HK-2 (cell line): ENCODE measurements around the gene CYTH2.

Source experiments
- DNase-seq: peaks from one replicate; pipeline ENCODE4 v3.0.0-alpha.2; 2018; ENCODE audit not compliant: unreplicated experiment

Gene CYTH2, protein sequence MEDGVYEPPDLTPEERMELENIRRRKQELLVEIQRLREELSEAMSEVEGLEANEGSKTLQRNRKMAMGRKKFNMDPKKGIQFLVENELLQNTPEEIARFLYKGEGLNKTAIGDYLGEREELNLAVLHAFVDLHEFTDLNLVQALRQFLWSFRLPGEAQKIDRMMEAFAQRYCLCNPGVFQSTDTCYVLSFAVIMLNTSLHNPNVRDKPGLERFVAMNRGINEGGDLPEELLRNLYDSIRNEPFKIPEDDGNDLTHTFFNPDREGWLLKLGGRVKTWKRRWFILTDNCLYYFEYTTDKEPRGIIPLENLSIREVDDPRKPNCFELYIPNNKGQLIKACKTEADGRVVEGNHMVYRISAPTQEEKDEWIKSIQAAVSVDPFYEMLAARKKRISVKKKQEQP

GRCh38 chr19:48469289-48469881 is at the start of gene CYTH2:
Gene CYTH2 (plus strand): TSS chr19:48469369. CDS start chr19:48469508, 139 bp downstream.
- DNase-seq = peak; percentile 88

GRCh38 chr19:48421548-48421947 is 47.6 kb upstream of the CYTH2 start:
- DNase-seq = no peak

- peak; percentile 58 for DNase-seq
These were observed 44.4 kb upstream of the CYTH2 start for GRCh38 chr19:48424694-48425219.

DNA sequence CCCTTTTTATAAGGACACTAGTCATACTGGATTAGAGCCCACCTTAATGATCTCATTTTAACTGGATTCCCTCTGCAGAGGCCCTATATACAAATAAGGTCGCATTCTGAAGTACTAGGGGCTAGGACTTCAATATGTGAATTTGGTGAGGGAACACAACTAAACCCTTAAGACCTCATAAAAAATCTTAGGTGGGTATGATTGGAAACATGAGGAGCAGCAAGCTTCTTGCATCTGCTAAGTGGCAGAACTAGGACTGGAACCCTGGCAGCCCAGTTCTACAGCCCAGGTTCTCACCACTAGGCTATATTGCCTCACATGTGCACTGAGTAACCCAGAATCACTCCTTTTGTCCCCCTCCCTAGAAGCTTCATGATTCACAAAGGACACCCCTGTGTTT is 40.5 kb upstream of the CYTH2 start:
- no peak for DNase-seq

GRCh38 chr19:48433337-48433736 is 35.8 kb upstream of the CYTH2 start:
- DNase-seq = no peak

- DNase-seq = no peak
These were observed 32.6 kb upstream of the CYTH2 start for GRCh38 chr19:48436586-48436985.

- no peak for DNase-seq
These were observed 27.7 kb upstream of the CYTH2 start for GRCh38 chr19:48441360-48442050.

GRCh38 chr19:48442116-48443035 is 26.8 kb upstream of the CYTH2 start:
- no peak for DNase-seq

DNA sequence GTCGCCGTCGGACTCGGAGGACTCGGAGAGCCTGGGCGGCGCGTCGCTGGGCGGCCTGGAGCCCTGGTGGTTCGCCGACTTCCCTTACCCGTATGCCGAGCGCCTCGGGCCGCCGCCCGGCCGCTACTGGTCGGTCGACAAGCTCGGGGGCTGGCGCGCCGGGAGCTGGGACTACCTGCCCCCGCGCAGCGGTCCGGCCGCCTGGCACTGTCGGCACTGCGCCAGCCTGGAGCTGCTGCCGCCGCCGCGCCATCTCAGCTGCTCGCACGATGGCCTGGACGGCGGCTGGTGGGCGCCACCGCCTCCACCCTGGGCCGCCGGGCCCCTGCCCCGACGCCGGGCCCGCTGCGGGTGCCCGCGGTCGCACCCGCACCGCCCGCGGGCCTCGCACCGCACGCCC is 25.9 kb upstream of the CYTH2 start:
- DNase-seq = no peak

DNA sequence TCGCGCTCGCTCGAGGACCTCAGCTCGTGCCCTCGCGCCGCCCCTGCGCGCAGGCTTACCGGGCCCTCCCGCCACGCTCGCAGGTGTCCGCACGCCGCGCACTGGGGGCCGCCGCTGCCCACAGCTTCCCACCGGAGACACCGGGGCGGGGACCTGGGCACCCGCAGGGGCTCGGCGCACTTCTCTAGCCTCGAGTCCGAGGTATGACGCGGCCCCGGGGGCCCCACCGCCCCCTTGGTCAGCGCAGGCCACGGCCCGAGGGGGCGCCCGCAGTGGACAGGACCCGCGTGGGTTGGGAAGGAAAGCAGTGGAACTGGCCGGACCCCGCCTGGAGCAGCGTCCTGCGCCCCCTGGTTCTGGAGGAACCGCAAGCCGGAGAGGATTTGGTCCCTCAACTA is 25.4 kb upstream of the CYTH2 start:
- DNase-seq = no peak

DNA sequence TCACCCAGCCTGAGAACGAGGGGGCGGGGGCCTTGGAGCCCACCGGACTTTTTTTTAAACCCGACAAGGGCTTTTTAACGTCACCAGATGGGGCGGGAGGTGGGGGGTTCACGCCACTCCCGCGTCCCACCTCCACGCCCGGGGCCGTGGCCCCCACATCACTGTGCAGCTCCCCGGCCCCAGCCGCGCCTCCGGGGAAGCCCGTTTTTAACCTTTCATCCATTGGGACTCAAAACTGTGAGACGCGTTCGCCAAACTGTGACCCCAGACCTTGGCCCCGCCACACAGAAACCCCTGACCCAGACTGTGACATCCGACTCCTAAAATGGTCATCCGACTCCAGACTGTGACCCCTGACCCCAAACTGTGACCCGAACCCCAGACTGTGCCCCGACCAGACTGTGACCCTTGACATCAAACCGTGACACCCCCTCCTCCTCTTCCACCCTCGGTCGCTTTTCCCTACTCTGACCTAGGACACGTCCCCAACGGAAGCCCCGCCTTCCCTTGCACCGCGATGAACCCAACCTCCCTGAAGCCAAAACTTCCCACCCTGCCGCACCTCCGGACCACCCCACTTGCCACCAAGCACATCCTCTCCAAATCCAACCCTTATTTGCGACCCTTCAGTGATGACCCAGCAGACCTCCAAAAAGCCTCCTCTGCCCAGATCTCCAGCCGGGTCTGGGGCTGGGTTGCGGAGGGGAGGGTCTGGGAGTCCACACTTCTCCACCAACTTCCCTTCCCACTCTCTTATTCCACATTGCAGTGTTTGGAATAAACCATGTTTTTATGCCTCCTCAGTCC is 24.8 kb upstream of the CYTH2 start:
- no peak for DNase-seq

- DNase-seq = no peak
These were observed 24.3 kb upstream of the CYTH2 start for GRCh38 chr19:48444936-48445200.

GRCh38 chr19:48445256-48445605 is 23.9 kb upstream of the CYTH2 start:
- DNase-seq = no peak

- DNase-seq = peak; percentile 93
These were observed 23.3 kb upstream of the CYTH2 start, which contains the start of gene GRWD1 for GRCh38 chr19:48445606-48446481. Gene GRWD1 (plus strand): TSS chr19:48445983. CDS start chr19:48446006, 23 bp downstream.

DNA sequence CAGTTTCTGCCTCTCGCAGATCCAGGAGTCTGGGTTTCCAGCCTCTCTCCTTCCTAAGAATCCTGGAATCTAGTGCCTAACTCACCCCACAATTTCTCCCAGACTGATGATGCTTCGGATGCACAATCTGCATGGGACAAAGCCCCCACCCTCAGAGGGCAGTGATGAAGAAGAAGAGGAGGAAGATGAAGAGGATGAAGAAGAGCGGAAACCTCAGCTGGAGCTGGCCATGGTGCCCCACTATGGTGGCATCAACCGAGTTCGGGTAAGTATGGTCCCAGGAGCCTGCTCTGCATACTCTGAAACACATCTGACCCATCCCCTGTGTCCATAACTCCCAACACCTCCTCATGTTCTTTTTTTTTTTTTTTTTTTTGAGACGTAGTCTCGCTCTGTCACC is 22.6 kb upstream of the CYTH2 start:
- no peak for DNase-seq

DNA sequence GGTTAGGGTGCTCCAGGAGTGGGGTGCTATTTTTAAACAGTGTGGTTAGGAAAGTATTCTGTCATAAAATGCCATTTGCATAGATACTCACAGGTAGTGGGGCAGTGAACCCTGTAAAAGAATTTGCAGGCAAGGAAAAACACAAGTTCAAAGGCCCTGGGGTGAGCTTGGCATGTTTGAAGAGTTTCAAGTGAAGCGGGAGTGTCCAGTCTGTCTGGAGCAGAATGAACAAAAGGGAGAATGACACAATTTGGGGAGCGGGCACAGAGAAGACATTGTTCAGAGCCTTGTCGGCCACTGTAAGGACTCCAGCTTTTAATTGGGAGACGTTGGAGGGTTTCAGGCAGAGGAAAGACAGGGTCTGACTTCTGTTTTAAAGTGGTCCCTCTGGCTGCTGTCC is 20.6 kb upstream of the CYTH2 start:
- DNase-seq = no peak

GRCh38 chr19:48450441-48450840 is 18.7 kb upstream of the CYTH2 start:
- DNase-seq = no peak

DNA sequence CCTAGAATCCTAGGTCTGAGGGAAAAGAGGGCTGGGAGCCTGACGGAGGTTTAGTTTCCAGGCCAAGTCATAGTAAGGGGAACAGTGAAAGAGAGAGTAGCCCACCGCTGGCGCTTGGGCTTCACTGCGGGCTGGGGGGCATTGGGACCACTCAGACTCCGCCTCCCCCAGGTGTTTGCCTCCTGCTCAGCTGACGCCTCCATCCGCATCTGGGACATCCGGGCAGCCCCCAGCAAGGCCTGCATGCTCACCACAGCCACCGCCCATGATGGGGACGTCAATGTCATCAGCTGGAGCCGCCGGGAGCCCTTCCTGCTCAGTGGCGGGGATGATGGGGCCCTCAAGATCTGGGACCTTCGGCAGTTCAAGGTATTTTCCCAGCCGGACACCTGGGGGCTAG is 18.3 kb upstream of the CYTH2 start:
- DNase-seq = no peak

GRCh38 chr19:48451624-48452023 is 17.5 kb upstream of the CYTH2 start:
- no peak for DNase-seq
